Measurements from ENCODE around the gene AOAH. TPM values are rescaled to one million over a fixed set of nuclear protein-coding genes. Genes with fewer than 3 reads are reported as not detected.
"Not testable (repeated sequence)": the region's sequence is repeated elsewhere in the genome, so short reads cannot be mapped to it uniquely, and the experiment has no call there.

The AOAH gene
- total and polyA plus RNA-seq, 2 donors from 2014 or later, result 2.7 to 24.7 TPM

- FAIRE-seq (no peak), DNase-seq (no peak)
- no peak overlapping the region for H3K4me3 ChIP-seq (ENCODE audit: low read length in 3 of 3)
- intact Hi-C loops (cut with DNase I), result no loop called here
- no peaks in the 10 kb centered on the region for H3K27me3 ChIP-seq (ENCODE audit: control insufficient read depth, insufficient read depth, low read length)
- H3K4me1 ChIP-seq (ENCODE audit: control insufficient read depth in 2 of 3, insufficient read depth in 2 of 3, low read depth in 1 of 3, low read length in 3 of 3), result no peaks in the 10 kb centered on the region
- H3K36me3 ChIP-seq (ENCODE audit: control insufficient read depth in 2 of 3, insufficient read depth in 3 of 3, low read length in 3 of 3), result no peaks in the 10 kb centered on the region
- peaks cover 0 to 4% (median 0%) of the 10 kb centered on the region in 3 donors for H3K9me3 ChIP-seq (ENCODE audit: control insufficient read depth in 2 of 3, insufficient read depth in 1 of 3, low read length in 3 of 3)
- TF ChIP-seq CTCF (IDR thresholded peaks at IDR 0.05; ENCODE audit: borderline replicate concordance, extremely low read depth, insufficient read depth), result no peak
- no peak overlapping the region for H3K27ac ChIP-seq (ENCODE audit: low read depth in 2 of 2, low read length in 2 of 2)
- no peak overlapping the region for H3K9ac ChIP-seq (ENCODE audit: low read length in 3 of 3)
Observed at GRCh38 chr7:36468370-36469101, 255.8 kb downstream of the AOAH start.

- H3K9ac ChIP-seq (ENCODE audit: low read length in 3 of 3); FAIRE-seq; H3K9me3 ChIP-seq (ENCODE audit: control insufficient read depth in 2 of 3, insufficient read depth in 1 of 3, low read length in 3 of 3); H3K4me3 ChIP-seq (ENCODE audit: low read length in 3 of 3); H3K36me3 ChIP-seq (ENCODE audit: control insufficient read depth in 2 of 3, insufficient read depth in 3 of 3, low read length in 3 of 3); H3K27me3 ChIP-seq (ENCODE audit: control insufficient read depth, insufficient read depth, low read length); intact Hi-C loops (cut with DNase I); H3K27ac ChIP-seq (ENCODE audit: low read depth in 2 of 2, low read length in 2 of 2); H3K4me1 ChIP-seq (ENCODE audit: control insufficient read depth in 2 of 3, insufficient read depth in 2 of 3, low read depth in 1 of 3, low read length in 3 of 3); DNase-seq: not testable (repeated sequence)
Observed at GRCh38 chr7:36466001-36466400, 258.3 kb downstream of the AOAH start.

- no peak for TF ChIP-seq CTCF (IDR thresholded peaks at IDR 0.05; ENCODE audit: borderline replicate concordance, extremely low read depth, insufficient read depth)
- no peak overlapping the region for H3K4me3 ChIP-seq (ENCODE audit: low read length in 3 of 3)
- no peaks in the 10 kb centered on the region for H3K36me3 ChIP-seq (ENCODE audit: control insufficient read depth in 2 of 3, insufficient read depth in 3 of 3, low read length in 3 of 3)
- FAIRE-seq (no peak), DNase-seq (peak in 2 of 5 donors; percentile 54 to 68)
- H3K9me3 ChIP-seq (ENCODE audit: control insufficient read depth in 2 of 3, insufficient read depth in 1 of 3, low read length in 3 of 3), result peaks cover 0 to 4% (median 0%) of the 10 kb centered on the region in 3 donors
- H3K27ac ChIP-seq (ENCODE audit: low read depth in 2 of 2, low read length in 2 of 2), result no peak overlapping the region
- no peak overlapping the region for H3K9ac ChIP-seq (ENCODE audit: low read length in 3 of 3)
- H3K4me1 ChIP-seq (ENCODE audit: control insufficient read depth in 2 of 3, insufficient read depth in 2 of 3, low read depth in 1 of 3, low read length in 3 of 3), result no peaks in the 10 kb centered on the region
- intact Hi-C loops (cut with DNase I), result no loop called here
- no peaks in the 10 kb centered on the region for H3K27me3 ChIP-seq (ENCODE audit: control insufficient read depth, insufficient read depth, low read length)
Observed at GRCh38 chr7:36464271-36464670, 260.0 kb downstream of the AOAH start.

All from kidney (tissue), 14 donors.